Psoas muscle (tissue), 8 donors: ENCODE results near the gene DOP1B. TPM values are rescaled to one million over a fixed set of nuclear protein-coding genes. Genes with fewer than 3 reads are reported as not detected.

ENCODE experiments used
- ATAC-seq, 4 donors: fragments of 200-7000 bp; cut with Tn5 transposase; one replicate each; pipeline ENCODE4 v1.9.1; 2020; ENCODE audit warnings: moderate library complexity in 3 of 4, mild to moderate bottlenecking in 2 of 4
- DNase-seq, 2 donors: peaks; one replicate each; pipeline ENCODE4 v3.0.0-alpha.2; 2020
- H3K27ac ChIP-seq: fragments of 200-600 bp; one replicate; pipeline ENCODE4 v1.8.0; 2022
- H3K27me3 ChIP-seq, 3 donors: fragments of 200-600 bp in 1 of 3; one replicate each; pipeline versions ENCODE4 v1.6.1 to v1.8.0; 2013 to 2022; ENCODE audit warnings: low read length in 2 of 3, mild to moderate bottlenecking in 2 of 3, moderate library complexity in 1 of 3; ENCODE audit not compliant: insufficient read depth in 3 of 3
- H3K36me3 ChIP-seq, 2 donors: fragments of 200-600 bp in 1 of 2; one replicate each; pipeline versions ENCODE4 v1.6.1 to v1.8.0; 2013 to 2022; ENCODE audit warnings: low read depth in 1 of 2, mild to moderate bottlenecking in 1 of 2, moderate library complexity in 1 of 2; ENCODE audit not compliant: insufficient read depth in 1 of 2
- H3K4me1 ChIP-seq: fragments of 200-600 bp; one replicate; pipeline ENCODE4 v1.8.0; 2022
- H3K4me3 ChIP-seq: fragments of 200-600 bp; one replicate; pipeline ENCODE4 v1.8.0; 2022; ENCODE audit warnings: mild to moderate bottlenecking
- H3K9me3 ChIP-seq: fragments of 200-600 bp; one replicate; pipeline ENCODE4 v1.8.0; 2022
- CTCF ChIP-seq: fragments of 200-600 bp; IDR thresholded peaks from one replicate; pipeline ENCODE4 v1.8.0; 2022; ENCODE audit warnings: antibody characterized with exemption
- WGBS, 3 donors: extraction: QIAGEN DNeasy Blood & Tissue Kit; methylation state at CpG; one replicate each; pipeline versions ENCODE4 v1.1.6 to v1.1.7; 2013; 5-methylcytosine and 5-hydroxymethylcytosine counted together
- intact Hi-C, 2 donors: fragments of 100-400 bp; cut with DNase I; formaldehyde crosslinking; loops; one replicate each; pipeline versions ENCODE4 v1.11.0 to v1.14.2; 2022
- polyA plus RNA-seq, 3 donors: library from polyadenylated mRNA; stranded (reverse); fragments of 200-250 nt; gene quantifications; one replicate each; pipeline ENCODE4 v1.2.3, GENCODE V29; 2013
- total RNA-seq, 4 donors: library from RNA; stranded (reverse); fragmentation: NEBNext Ultra II Directional in 2 of 4; extraction: Animal tissue kit (Norgen Biotek cat#: 25700) in 2 of 4; gene quantifications; one replicate each; pipeline versions ENCODE4 v1.2.1 to v1.2.4, GENCODE V29; 2021 to 2023
- donor health status: healthy with polysubstance abuse.
- donor health status: DM: no; HTN: no; CAD: no; lungs with moderate emphysema.
- donor health status: Bipolar disorder and iron deficiency.
- donor health status: healthy.
- donor health status: DM: yes; HTN: yes; CAD: no.
- donor health status: DM: no; HTN: no; CAD: no.
- donor health status: DM: no; HTN: no; CAD: no.
- donor health status: DM: yes; HTN: yes; CAD: no.

Gene DOP1B
- total and polyA plus RNA-seq, 7 donors, result 3.1 to 20.7 (median 12.8) TPM

- DNase-seq (peak in 1 of 2 donors; percentile 62), ATAC-seq (no peak)
- H3K36me3 ChIP-seq, result no peaks in the 10 kb centered on the region
- 10 to 15% (median 13%) methylated on average over 45 to 53 of the region's 53 CpGs for WGBS, 3 donors
- H3K4me3 ChIP-seq, result peak overlapping the region; percentile 92
- intact Hi-C loops, result loop anchor here (2.0 to 5.0 kb wide), 3 partner anchors 42 to 165 kb away; partner anchors contain the start of gene MORC3 (in 1 of the 2)
- no peaks in the 10 kb centered on the region for H3K9me3 ChIP-seq
- peak overlapping the region; percentile 79 for H3K27ac ChIP-seq
- TF ChIP-seq CTCF, result no peak
- peaks cover 16% of the 10 kb centered on the region for H3K4me1 ChIP-seq
- H3K27me3 ChIP-seq, result no peaks in the 10 kb centered on the region
Measured at GRCh38 chr21:36155603-36156338, 853 bp upstream of the DOP1B start.

- peak overlapping the region; percentile 79 for H3K27ac ChIP-seq
- peaks cover 15% of the 10 kb centered on the region for H3K4me1 ChIP-seq
- no peaks in the 10 kb centered on the region for H3K36me3 ChIP-seq
- peak overlapping the region; percentile 92 for H3K4me3 ChIP-seq
- intact Hi-C loops, result loop anchor here (2.0 to 5.0 kb wide), 3 partner anchors 41 to 164 kb away; partner anchors contain the start of gene MORC3 (in 1 of the 2)
- DNase-seq (peak; percentile 99 to 100), ATAC-seq (peak; percentile 92 to 96 (median 94))
- no peaks in the 10 kb centered on the region for H3K27me3 ChIP-seq
- no peaks in the 10 kb centered on the region for H3K9me3 ChIP-seq
- no peak for TF ChIP-seq CTCF
- whole genome bisulfite sequencing, 3 donors, result 0 to 1% (median 0%) methylated on average over 9 to 43 of the region's 43 CpGs
Measured at GRCh38 chr21:36156339-36156814, 247 bp upstream of the DOP1B start.

GRCh38 chr21:36159356-36159921, 2.8 kb downstream of the DOP1B start:
- no peak for ATAC-seq
- WGBS, 3 donors, result 76 to 91% (median 87%) methylated on average over 13 of the region's 13 CpGs
- Histone ChIP-seq H3K4me1 (peaks cover 15% of the 10 kb centered on the region), H3K36me3 (no peaks in the 10 kb centered on the region), H3K27me3 (no peaks in the 10 kb centered on the region), H3K4me3 (no peak overlapping the region), H3K9me3 (no peaks in the 10 kb centered on the region), H3K27ac (no peak overlapping the region)
- no peak for TF ChIP-seq CTCF
- intact Hi-C loops, result loop anchor here (5.0 kb wide), 2 partner anchors 38 to 43 kb away; no protein-coding TSS in a partner anchor
- no peak for DNase-seq

GRCh38 chr21:36160850-36161178, 4.2 kb downstream of the DOP1B start:
- ATAC-seq (no peak), DNase-seq (no peak)
- no peaks in the 10 kb centered on the region for H3K9me3 ChIP-seq
- H3K4me1 ChIP-seq, result peaks cover 10% of the 10 kb centered on the region
- no peak for TF ChIP-seq CTCF
- intact Hi-C loops, result no loop called here
- H3K27ac ChIP-seq, result no peak overlapping the region
- H3K27me3 ChIP-seq, result no peaks in the 10 kb centered on the region
- WGBS, 3 donors, result 96 to 100% (median 98%) methylated on average over 2 of the region's 2 CpGs
- no peak overlapping the region for H3K4me3 ChIP-seq
- no peaks in the 10 kb centered on the region for H3K36me3 ChIP-seq
